ENCODE measurements around the gene JMJD1C. TPM values are rescaled to one million over a fixed set of nuclear protein-coding genes. Genes with fewer than 3 reads are reported as not detected.

JMJD1C gene
- total and polyA plus RNA-seq, 10 of the 15 experiments (the other 5 are each of a cell fraction or from before 2014, with no cell fraction given) = 31.2 to 83.3 (median 49.5) TPM

DNA sequence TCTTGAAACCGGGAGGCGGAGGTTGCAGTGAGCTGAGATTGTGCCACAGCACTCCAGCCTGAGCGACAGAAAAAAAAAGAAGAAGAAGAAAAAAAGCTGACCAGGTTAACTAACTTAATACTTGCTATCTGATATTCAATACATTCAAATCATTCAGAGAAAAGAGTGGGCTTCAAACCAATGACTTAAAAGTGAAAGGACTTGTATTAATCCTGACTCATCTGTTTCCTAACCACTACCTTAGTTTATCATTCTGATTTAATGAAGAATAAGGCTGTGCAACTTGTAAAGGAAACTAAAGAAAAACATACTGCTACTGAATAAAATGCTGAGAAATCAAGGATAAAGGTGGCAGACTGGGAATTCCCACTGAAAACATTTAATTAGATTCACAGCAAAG lies 204.3 kb downstream of the JMJD1C start:
- SMC1A ChIA-PET (ENCODE audit: uncharacterized antibody, unreplicated experiment) = interaction anchor here (0.7 to 5.6 kb wide), 18 partner anchors 9 to 459 kb away, joined by 3 to 36 read pairs (median 9); no protein-coding TSS in a partner anchor
- CTCF ChIA-PET = interaction anchor here (0.6 to 3.8 kb wide), 8 partner anchors 12 to 459 kb away, joined by 3 to 18 read pairs (median 8); no protein-coding TSS in a partner anchor
- DNase-seq (ENCODE audit: low read depth, low spot score) = no peak
- in situ Hi-C loops (cut with MboI) (no loop called here), intact Hi-C loops (cut with micrococcal nuclease; ENCODE audit: unreplicated experiment) (loop anchor here (5.0 kb wide), 1 partner anchor 34 kb away; no protein-coding TSS in a partner anchor)
- RAD21 ChIA-PET (ENCODE audit: unreplicated experiment) = interaction anchor here (1.0 to 3.6 kb wide), 10 partner anchors 19 to 367 kb away, joined by 4 to 24 read pairs (median 8); no protein-coding TSS in a partner anchor
- Histone ChIP-seq H3K4me2 (ENCODE audit: control insufficient read depth, insufficient read depth) (peak overlapping the region; percentile 93), H3K36me3 (ENCODE audit: control insufficient read depth in 2 of 2, insufficient read depth in 2 of 2, low read length in 1 of 2) (peaks cover 0 to 6% of the 10 kb centered on the region in 2 experiments; a peak in 2 of 4 replicates), H3K9ac (ENCODE audit: control insufficient read depth, insufficient read depth, low read length) (peak overlapping the region; percentile 52; the same call in 1 of the 2 replicates), H2AFZ (ENCODE audit: control insufficient read depth, low read depth, low read length) (no peak overlapping the region), H3K4me3 (peak overlapping the region; percentile 35; the same call in 1 of the 2 replicates), H3K27me3 (replicated peaks in 1 of 2; ENCODE audit: control insufficient read depth in 2 of 2, insufficient read depth in 2 of 2, low read length in 1 of 2) (no peaks in the 10 kb centered on the region), H3K4me1 (ENCODE audit: control insufficient read depth, insufficient read depth, low read length) (peaks cover 32% of the 10 kb centered on the region), H3K27ac (ENCODE audit: control insufficient read depth, insufficient read depth) (peak overlapping the region; percentile 81), H3K79me2 (ENCODE audit: control insufficient read depth, insufficient read depth, low read length) (peaks cover 99% of the 10 kb centered on the region), H4K20me1 (ENCODE audit: control insufficient read depth, insufficient read depth) (no peaks in the 10 kb centered on the region), H3K9me3 (replicated peaks; ENCODE audit: control insufficient read depth, insufficient read depth, low read length) (no peaks in the 10 kb centered on the region)
- ATAC-seq = peak; percentile 46
- no peak for FAIRE-seq
- POLR2A ChIA-PET = interaction anchor here (1.7 to 3.5 kb wide), 3 partner anchors 25 to 34 kb away, joined by 3 to 12 read pairs (median 6); no protein-coding TSS in a partner anchor
- BruUV-seq (replicated peaks) = no TSS peak
- 18% methylated on average over 3 of the region's 3 CpGs for whole genome bisulfite sequencing (ENCODE audit: insufficient coverage, insufficient replicate concordance, low lambda C conversion rate, missing lambda C conversion rate)
- TF ChIP-seq, protein P1, sequence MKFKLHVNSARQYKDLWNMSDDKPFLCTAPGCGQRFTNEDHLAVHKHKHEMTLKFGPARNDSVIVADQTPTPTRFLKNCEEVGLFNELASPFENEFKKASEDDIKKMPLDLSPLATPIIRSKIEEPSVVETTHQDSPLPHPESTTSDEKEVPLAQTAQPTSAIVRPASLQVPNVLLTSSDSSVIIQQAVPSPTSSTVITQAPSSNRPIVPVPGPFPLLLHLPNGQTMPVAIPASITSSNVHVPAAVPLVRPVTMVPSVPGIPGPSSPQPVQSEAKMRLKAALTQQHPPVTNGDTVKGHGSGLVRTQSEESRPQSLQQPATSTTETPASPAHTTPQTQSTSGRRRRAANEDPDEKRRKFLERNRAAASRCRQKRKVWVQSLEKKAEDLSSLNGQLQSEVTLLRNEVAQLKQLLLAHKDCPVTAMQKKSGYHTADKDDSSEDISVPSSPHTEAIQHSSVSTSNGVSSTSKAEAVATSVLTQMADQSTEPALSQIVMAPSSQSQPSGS (IDR thresholded peaks at IDR 0.05; ENCODE audit: low read length) = peak; percentile 50; the same call in 1 of the 2 replicates
- TF ChIP-seq ZNF207 (IDR thresholded peaks at IDR 0.05; ENCODE audit: borderline replicate concordance) = no peak
- 0 out of 2 replicates have a peak, but pooled peaks have one; percentile 20 for TF ChIP-seq NFYB (IDR thresholded peaks at IDR 0.05; ENCODE audit: insufficient read depth, low read depth, low read length)
- peak in 1 of 2 experiments; percentile 23; a peak in 1 of 4 replicates for TF ChIP-seq ETV6 (conservative IDR thresholded peaks at IDR 0.05 in 1 of 2, IDR thresholded peaks at IDR 0.05 in 1 of 2; ENCODE audit: borderline replicate concordance in 1 of 2, low read depth in 1 of 2)
- TF ChIP-seq KAT2A (conservative IDR thresholded peaks at IDR 0.05; ENCODE audit: control insufficient read depth, low read depth, low read length) = no peak
- TF ChIP-seq STAT3 (IDR thresholded peaks at IDR 0.05; ENCODE audit: low read depth, low read length) = no peak
- no peak for TF ChIP-seq EED (IDR thresholded peaks at IDR 0.05; ENCODE audit: low read depth)
- TF ChIP-seq MEF2A (IDR thresholded peaks at IDR 0.05; ENCODE audit: insufficient read depth, low read depth, low read length) = 0 out of 2 replicates have a peak, but pooled peaks have one; percentile 23
- TF ChIP-seq GATAD2B (conservative IDR thresholded peaks at IDR 0.05; ENCODE audit: low read depth) = no peak
- peak; percentile 49; the same call in 1 of the 2 replicates for TF ChIP-seq CREM (IDR thresholded peaks at IDR 0.05; ENCODE audit: low read depth)
- TF ChIP-seq WRNIP1 (IDR thresholded peaks at IDR 0.05; ENCODE audit: borderline replicate concordance, low read depth, low read length) = no peak
- TF ChIP-seq, protein P2, sequence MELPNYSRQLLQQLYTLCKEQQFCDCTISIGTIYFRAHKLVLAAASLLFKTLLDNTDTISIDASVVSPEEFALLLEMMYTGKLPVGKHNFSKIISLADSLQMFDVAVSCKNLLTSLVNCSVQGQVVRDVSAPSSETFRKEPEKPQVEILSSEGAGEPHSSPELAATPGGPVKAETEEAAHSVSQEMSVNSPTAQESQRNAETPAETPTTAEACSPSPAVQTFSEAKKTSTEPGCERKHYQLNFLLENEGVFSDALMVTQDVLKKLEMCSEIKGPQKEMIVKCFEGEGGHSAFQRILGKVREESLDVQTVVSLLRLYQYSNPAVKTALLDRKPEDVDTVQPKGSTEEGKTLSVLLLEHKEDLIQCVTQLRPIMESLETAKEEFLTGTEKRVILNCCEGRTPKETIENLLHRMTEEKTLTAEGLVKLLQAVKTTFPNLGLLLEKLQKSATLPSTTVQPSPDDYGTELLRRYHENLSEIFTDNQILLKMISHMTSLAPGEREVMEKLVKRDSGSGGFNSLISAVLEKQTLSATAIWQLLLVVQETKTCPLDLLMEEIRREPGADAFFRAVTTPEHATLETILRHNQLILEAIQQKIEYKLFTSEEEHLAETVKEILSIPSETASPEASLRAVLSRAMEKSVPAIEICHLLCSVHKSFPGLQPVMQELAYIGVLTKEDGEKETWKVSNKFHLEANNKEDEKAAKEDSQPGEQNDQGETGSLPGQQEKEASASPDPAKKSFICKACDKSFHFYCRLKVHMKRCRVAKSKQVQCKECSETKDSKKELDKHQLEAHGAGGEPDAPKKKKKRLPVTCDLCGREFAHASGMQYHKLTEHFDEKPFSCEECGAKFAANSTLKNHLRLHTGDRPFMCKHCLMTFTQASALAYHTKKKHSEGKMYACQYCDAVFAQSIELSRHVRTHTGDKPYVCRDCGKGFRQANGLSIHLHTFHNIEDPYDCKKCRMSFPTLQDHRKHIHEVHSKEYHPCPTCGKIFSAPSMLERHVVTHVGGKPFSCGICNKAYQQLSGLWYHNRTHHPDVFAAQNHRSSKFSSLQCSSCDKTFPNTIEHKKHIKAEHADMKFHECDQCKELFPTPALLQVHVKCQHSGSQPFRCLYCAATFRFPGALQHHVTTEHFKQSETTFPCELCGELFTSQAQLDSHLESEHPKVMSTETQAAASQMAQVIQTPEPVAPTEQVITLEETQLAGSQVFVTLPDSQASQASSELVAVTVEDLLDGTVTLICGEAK (IDR thresholded peaks at IDR 0.05; ENCODE audit: borderline replicate concordance) = no peak
- TF ChIP-seq, protein P3, sequence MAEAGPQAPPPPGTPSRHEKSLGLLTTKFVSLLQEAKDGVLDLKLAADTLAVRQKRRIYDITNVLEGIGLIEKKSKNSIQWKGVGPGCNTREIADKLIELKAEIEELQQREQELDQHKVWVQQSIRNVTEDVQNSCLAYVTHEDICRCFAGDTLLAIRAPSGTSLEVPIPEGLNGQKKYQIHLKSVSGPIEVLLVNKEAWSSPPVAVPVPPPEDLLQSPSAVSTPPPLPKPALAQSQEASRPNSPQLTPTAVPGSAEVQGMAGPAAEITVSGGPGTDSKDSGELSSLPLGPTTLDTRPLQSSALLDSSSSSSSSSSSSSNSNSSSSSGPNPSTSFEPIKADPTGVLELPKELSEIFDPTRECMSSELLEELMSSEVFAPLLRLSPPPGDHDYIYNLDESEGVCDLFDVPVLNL (IDR thresholded peaks at IDR 0.05; ENCODE audit: low read depth, low read length) = no peak
- no peak for TF ChIP-seq ZNF274 (IDR thresholded peaks at IDR 0.05; ENCODE audit: insufficient read depth, insufficient read length)
- TF ChIP-seq NFIC (IDR thresholded peaks at IDR 0.05; ENCODE audit: low read depth, low read length) = peak; percentile 55; the same call in 1 of the 2 replicates
- 0 out of 4 replicates have a peak, but pooled peaks of 1 of the 2 experiments have one; percentile 24 for TF ChIP-seq EP300 (IDR thresholded peaks at IDR 0.05; ENCODE audit: borderline replicate concordance in 1 of 2, control insufficient read depth in 1 of 2, low read depth in 2 of 2, low read length in 2 of 2)
- TF ChIP-seq ZBED1 (IDR thresholded peaks at IDR 0.05; ENCODE audit: borderline replicate concordance) = 0 out of 2 replicates have a peak, but pooled peaks have one; percentile 44

Measured in GM12878 (cell line).